A673 (cell line): ENCODE measurements around the gene VTI1A.

Experiments used
- CTCF ChIP-seq: fragments of 300-800, 200-600 bp; sonication (generic); conservative IDR thresholded peaks from 2 replicates; pipeline ENCODE4 v1.5.1; 2017; ENCODE audit warnings: low read depth, mild to moderate bottlenecking, antibody characterized with exemption, low read length, moderate library complexity, mixed read lengths
- EZH2 ChIP-seq: fragments of 200-600 bp; sonication (generic); IDR thresholded peaks from 2 replicates; pipeline ENCODE4 v1.6.1; 2017; ENCODE audit warnings: borderline replicate concordance, low read depth, mild to moderate bottlenecking, mixed read lengths, antibody characterized with exemption, low read length; ENCODE audit not compliant: poor library complexity, severe bottlenecking

- TF ChIP-seq CTCF (peak; percentile 78), EZH2 (no peak)
Measured at GRCh38 chr10:112471878-112472487, 25.0 kb downstream of the VTI1A start.
